ENCODE measurements around the gene DYNLT2.

DNA sequence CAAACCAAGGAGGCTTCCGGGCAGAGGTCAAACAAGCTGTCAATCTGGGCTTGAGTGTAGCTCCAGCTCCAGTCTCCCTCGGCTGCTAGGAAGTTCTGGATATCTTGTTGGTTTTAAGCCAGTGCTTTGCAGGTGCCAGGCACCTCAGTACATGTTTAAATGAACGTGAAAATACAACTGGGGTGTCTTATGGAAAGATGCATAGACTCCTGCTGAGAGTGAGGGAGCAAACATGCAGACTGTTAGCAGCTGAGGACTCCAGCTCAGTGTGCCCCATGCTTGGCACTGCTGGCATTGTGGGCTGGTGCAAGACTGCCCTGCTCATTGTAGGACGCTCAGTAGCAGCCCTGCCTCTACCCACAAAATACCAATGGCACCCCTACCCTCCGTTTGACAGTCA, 28.5 kb upstream of the DYNLT2 start:
- no peak for TF ChIP-seq POLR2A (IDR thresholded peaks at IDR 0.05)
- TF ChIP-seq, protein P1, sequence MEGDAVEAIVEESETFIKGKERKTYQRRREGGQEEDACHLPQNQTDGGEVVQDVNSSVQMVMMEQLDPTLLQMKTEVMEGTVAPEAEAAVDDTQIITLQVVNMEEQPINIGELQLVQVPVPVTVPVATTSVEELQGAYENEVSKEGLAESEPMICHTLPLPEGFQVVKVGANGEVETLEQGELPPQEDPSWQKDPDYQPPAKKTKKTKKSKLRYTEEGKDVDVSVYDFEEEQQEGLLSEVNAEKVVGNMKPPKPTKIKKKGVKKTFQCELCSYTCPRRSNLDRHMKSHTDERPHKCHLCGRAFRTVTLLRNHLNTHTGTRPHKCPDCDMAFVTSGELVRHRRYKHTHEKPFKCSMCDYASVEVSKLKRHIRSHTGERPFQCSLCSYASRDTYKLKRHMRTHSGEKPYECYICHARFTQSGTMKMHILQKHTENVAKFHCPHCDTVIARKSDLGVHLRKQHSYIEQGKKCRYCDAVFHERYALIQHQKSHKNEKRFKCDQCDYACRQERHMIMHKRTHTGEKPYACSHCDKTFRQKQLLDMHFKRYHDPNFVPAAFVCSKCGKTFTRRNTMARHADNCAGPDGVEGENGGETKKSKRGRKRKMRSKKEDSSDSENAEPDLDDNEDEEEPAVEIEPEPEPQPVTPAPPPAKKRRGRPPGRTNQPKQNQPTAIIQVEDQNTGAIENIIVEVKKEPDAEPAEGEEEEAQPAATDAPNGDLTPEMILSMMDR (IDR thresholded peaks at IDR 0.05): no peak

Data from lower leg skin (tissue), 3 donors.